Gastrocnemius medialis (tissue), 4 donors: ENCODE results near the gene LRRC66.

Source experiments
- POLR2A ChIP-seq, 2 donors: fragments of 450-650 bp; IDR thresholded peaks; one replicate each; pipeline ENCODE4 v1.6.1; 2017; ENCODE audit warnings: antibody characterized with exemption in 2 of 2, mild to moderate bottlenecking in 2 of 2, moderate library complexity in 2 of 2
- TF ChIP-seq, protein P1 (sequence below), 5 experiments: fragments of 450-650 bp in 3 of 5; fragments of 200-600 bp in 2 of 5; sonication (generic) in 2 of 5; IDR thresholded peaks in 4 of 5; conservative IDR thresholded peaks in 1 of 5; 1 replicate in 4 of 5; 2 replicates in 1 of 5; pipeline ENCODE4 v1.5.1; 2016 to 2019; ENCODE audit warnings: antibody characterized with exemption in 5 of 5, mild to moderate bottlenecking in 3 of 5, moderate library complexity in 3 of 5

GRCh38 chr4:52051213-52051614 lies 31.1 kb upstream of the LRRC66 start, which contains the start of gene SPATA18:
- no peak for TF ChIP-seq POLR2A (IDR thresholded peaks at IDR 0.05)
- TF ChIP-seq, protein P1, sequence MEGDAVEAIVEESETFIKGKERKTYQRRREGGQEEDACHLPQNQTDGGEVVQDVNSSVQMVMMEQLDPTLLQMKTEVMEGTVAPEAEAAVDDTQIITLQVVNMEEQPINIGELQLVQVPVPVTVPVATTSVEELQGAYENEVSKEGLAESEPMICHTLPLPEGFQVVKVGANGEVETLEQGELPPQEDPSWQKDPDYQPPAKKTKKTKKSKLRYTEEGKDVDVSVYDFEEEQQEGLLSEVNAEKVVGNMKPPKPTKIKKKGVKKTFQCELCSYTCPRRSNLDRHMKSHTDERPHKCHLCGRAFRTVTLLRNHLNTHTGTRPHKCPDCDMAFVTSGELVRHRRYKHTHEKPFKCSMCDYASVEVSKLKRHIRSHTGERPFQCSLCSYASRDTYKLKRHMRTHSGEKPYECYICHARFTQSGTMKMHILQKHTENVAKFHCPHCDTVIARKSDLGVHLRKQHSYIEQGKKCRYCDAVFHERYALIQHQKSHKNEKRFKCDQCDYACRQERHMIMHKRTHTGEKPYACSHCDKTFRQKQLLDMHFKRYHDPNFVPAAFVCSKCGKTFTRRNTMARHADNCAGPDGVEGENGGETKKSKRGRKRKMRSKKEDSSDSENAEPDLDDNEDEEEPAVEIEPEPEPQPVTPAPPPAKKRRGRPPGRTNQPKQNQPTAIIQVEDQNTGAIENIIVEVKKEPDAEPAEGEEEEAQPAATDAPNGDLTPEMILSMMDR (IDR thresholded peaks at IDR 0.05 in 4 of 5, conservative IDR thresholded peaks at IDR 0.05 in 1 of 5) = no peak
